Cardiac fibroblast (primary cell): ENCODE results near the gene E2F4.

Source experiments
- DNase-seq, 2 donors: peaks; one replicate each; pipeline versions ENCODE4 v3.0.0 to v3.0.0-alpha.2; 2010; ENCODE audit warnings: low read depth in 2 of 2
- H3K4me3 ChIP-seq, 2 donors: replicated peaks in 1 of 2; 1 replicate in 1 of 2; 2 replicates in 1 of 2; pipeline ENCODE4 v1.5.1; 2011; ENCODE audit warnings: low read depth in 2 of 2, low read length in 2 of 2, mild to moderate bottlenecking in 2 of 2, moderate library complexity in 1 of 2
- CTCF ChIP-seq: IDR thresholded peaks from one replicate; pipeline ENCODE4 v1.5.1; 2011; ENCODE audit warnings: low read depth, mild to moderate bottlenecking, low read length, inconsistent platforms

E2F4 gene

GRCh38 chr16:67154578-67155294, 37.2 kb upstream of the E2F4 start:
- no peak for TF ChIP-seq CTCF
- no peak for DNase-seq
- H3K4me3 ChIP-seq, result no peak overlapping the region

DNA sequence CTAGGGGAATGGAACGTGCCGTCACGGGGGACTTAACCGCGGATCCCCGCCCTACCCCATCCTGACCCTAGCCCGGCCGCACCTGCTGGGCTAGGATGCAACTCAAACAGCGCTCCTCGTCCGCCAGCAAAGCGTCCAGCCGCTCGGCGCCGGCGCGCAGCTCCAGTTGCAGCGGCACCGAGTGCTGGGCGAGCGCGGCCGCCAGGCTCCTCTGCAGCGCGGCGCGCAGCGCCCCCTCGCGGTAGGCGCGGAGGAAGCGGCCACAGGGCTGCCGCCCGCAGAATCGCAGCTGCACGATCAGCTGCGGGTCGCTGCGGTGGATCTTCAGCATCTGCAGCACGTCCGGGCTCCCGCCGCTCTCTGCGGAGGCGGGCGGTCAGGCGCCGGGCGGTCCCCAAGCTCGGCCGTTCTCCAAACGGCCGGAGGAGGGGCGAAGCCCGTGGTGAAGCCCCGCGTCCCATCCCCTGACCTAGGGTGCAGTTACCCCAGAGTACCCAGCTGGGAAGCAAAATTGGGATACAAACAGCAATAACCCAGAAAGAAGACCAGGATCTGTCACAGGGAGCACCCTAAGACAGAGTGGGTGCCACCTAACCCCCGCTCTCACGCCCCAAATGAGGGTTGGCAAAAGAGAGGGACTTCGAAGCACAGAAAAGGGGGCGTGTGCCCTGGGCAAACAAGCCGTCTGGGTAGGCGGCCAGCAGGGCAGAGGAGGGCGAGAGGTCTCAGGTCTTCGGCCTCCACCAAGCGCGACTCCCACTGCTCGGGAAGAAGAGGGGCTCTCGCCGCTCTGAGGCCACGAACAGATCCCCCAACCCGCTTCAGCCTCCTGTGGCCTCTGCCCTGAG, 36.4 kb upstream of the E2F4 start:
- DNase-seq, result peak; percentile 69 to 80
- no peak overlapping the region for H3K4me3 ChIP-seq
- TF ChIP-seq CTCF, result peak; percentile 53

DNA sequence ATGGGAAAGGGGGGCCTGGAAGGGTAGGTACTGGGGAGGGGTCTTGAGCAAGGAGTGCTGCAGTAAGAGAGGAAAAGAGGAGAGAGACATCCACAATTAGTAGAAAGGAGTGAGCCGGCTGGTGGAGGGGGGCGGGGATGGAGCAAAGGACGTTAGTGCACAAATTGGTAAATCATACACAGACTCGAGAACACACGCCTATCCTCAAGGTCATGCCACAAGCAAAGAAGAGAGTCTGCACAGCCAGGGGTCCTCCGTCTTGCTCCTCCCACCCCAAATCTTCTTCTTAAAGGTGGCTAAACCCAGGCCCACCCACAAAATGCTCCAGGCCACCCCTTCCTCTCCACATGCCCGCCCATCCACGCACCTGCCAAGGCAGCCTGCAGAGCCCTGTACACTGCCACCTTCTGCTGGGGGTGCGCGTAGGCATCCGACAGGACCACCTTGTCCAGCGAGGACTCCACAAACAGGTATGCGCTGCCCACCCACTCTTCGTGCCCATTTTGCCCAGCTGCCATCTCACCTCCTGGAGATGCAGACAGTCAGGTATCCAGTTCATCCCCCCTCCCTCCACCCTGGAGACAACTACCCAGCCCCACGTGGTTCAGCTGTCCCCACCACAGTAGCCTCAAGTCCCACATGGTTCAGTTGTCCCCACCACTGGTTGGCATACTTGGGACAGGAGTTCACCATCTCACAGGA, 35.7 kb upstream of the E2F4 start:
- no peak overlapping the region for H3K4me3 ChIP-seq
- no peak for TF ChIP-seq CTCF
- no peak for DNase-seq

GRCh38 chr16:67157106-67157748, 34.7 kb upstream of the E2F4 start:
- TF ChIP-seq CTCF, result no peak
- no peak overlapping the region for H3K4me3 ChIP-seq
- no peak for DNase-seq

GRCh38 chr16:67157892-67158635, 33.9 kb upstream of the E2F4 start:
- TF ChIP-seq CTCF, result no peak
- DNase-seq, result no peak
- no peak overlapping the region for H3K4me3 ChIP-seq
